ENCODE data around the gene SPATA1. TPM values are rescaled to one million over a fixed set of nuclear protein-coding genes. Genes with fewer than 3 reads are reported as not detected.
A peak's percentile ranks its signal among the peaks of the same experiment; 100 is the strongest.

SPATA1 gene
- total RNA-seq, 5 donors from 2014 or later (not counting 1 experiment from before 2014, with no cell fraction given): 0.25 to 3.5 (median 2.3) TPM

GRCh38 chr1:84479998-84480397 is 26.2 kb upstream of the SPATA1 start:
- Mint-ChIP-seq H3K27ac (peak overlapping the region; percentile 98 to 99), H3K4me3 (peak overlapping the region; percentile 95 to 98 (median 96)), H3K36me3 (peaks cover 40% of the 10 kb centered on the region), H3K4me1 (peaks cover 48 to 53% (median 49%) of the 10 kb centered on the region in 3 donors), H3K9me3 (peaks cover 4 to 15% (median 5%) of the 10 kb centered on the region in 3 donors), H3K27me3 (peaks cover 12 to 23% of the 10 kb centered on the region in 2 donors)
- peaks cover 16 to 18% of the 10 kb centered on the region in 2 experiments for H3K4me1 ChIP-seq (ENCODE audit: control insufficient read depth in 1 of 2, extremely low read depth in 1 of 2, insufficient read depth in 2 of 2, low read length in 2 of 2)
- H3K4me3 ChIP-seq (ENCODE audit: control insufficient read depth in 1 of 2, extremely low read depth in 1 of 2, low read length in 1 of 2): peak overlapping the region; percentile 74 to 79
- ChIA-PET CTCF (interaction anchor here (0.6 to 2.0 kb wide), 17 partner anchors 15 to 465 kb away, joined by 3 to 10 read pairs (median 4); partner anchors contain the start of genes GNG5 (in 1 of the 2), PRKACB (in 1 of the 2) and SPATA1 (in 1 of the 2)), POLR2A (interaction anchor here (0.6 to 1.9 kb wide), 16 partner anchors 11 to 796 kb away, joined by 3 to 13 read pairs (median 4); partner anchors contain the start of genes CTBS (in 2 of the 2), BCL10 (in 1 of the 2), GNG5 (in 1 of the 2) and PRKACB (in 1 of the 2))
- no peaks in the 10 kb centered on the region for H3K9me3 ChIP-seq
- DNase-seq (no peak), ATAC-seq (replicated peaks in 1 of 4) (no peak)
- H3K36me3 ChIP-seq (ENCODE audit: control insufficient read depth in 2 of 2, extremely low read depth in 1 of 2, insufficient read depth in 1 of 2, low read length in 1 of 2): peaks cover 0 to 22% of the 10 kb centered on the region in 2 donors
- H3K27ac ChIP-seq (ENCODE audit: low read length): peak overlapping the region; percentile 79
- 15% methylated on average over 5 of the region's 9 CpGs for WGBS (ENCODE audit: insufficient coverage)
- peaks cover 0 to 10% of the 10 kb centered on the region in 2 experiments for H3K27me3 ChIP-seq (replicated peaks in 1 of 2; ENCODE audit: control insufficient read depth in 2 of 2, extremely low read depth in 1 of 2, insufficient read depth in 2 of 2, low read length in 1 of 2)

DNA sequence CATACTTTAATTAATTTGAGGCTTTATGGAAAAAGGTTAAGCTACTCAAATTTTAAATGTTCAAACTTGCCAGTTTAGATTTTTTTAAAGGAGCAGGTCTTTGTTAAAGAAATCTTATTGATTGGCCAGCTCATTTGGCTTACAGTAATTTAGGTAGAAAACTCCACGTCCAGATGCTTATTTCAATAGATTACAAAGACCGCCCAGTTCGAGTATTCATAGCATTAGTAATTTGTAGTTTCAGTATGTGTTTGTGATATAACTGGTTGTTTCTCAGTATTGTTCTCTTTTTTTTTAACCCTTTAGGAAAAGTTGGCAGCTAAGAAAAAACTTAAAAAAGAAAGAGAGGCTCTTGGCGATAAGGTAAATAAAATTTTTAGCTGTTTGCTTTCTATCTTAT is 25.5 kb upstream of the SPATA1 start:
- Mint-ChIP-seq H3K27ac (no peak overlapping the region), H3K4me1 (peaks cover 51 to 55% (median 54%) of the 10 kb centered on the region in 3 donors), H3K36me3 (peaks cover 44% of the 10 kb centered on the region), H3K9me3 (peaks cover 4 to 15% (median 5%) of the 10 kb centered on the region in 3 donors), H3K4me3 (peak overlapping the region; percentile 95 to 98 (median 96)), H3K27me3 (peaks cover 11 to 18% of the 10 kb centered on the region in 2 donors)
- H3K9me3 ChIP-seq: no peaks in the 10 kb centered on the region
- no peak for ATAC-seq (replicated peaks in 1 of 4)
- ChIA-PET POLR2A (interaction anchor here (0.6 to 1.9 kb wide), 13 partner anchors 14 to 336 kb away, joined by 3 to 13 read pairs (median 3); partner anchors contain the start of genes CTBS (in 1 of the 2) and PRKACB (in 1 of the 2)), CTCF (interaction anchor here (0.6 to 2.0 kb wide), 15 partner anchors 14 to 464 kb away, joined by 3 to 10 read pairs (median 4); partner anchors contain the start of genes GNG5 (in 1 of the 2), PRKACB (in 1 of the 2) and SPATA1 (in 1 of the 2))
- DNase-seq: no peak
- H3K27me3 ChIP-seq (replicated peaks in 1 of 2; ENCODE audit: control insufficient read depth in 2 of 2, extremely low read depth in 1 of 2, insufficient read depth in 2 of 2, low read length in 1 of 2): peaks cover 0 to 10% of the 10 kb centered on the region in 2 experiments
- no peak overlapping the region for H3K27ac ChIP-seq (ENCODE audit: low read length)
- peaks cover 0 to 28% of the 10 kb centered on the region in 2 donors for H3K36me3 ChIP-seq (ENCODE audit: control insufficient read depth in 2 of 2, extremely low read depth in 1 of 2, insufficient read depth in 1 of 2, low read length in 1 of 2)
- peaks cover 16 to 18% of the 10 kb centered on the region in 2 experiments for H3K4me1 ChIP-seq (ENCODE audit: control insufficient read depth in 1 of 2, extremely low read depth in 1 of 2, insufficient read depth in 2 of 2, low read length in 2 of 2)
- H3K4me3 ChIP-seq (ENCODE audit: control insufficient read depth in 1 of 2, extremely low read depth in 1 of 2, low read length in 1 of 2): no peak overlapping the region
- WGBS (ENCODE audit: insufficient coverage): no CpG with 5 or more reads among the region's 4 CpGs

- Histone ChIP-seq H3K27ac (ENCODE audit: low read length) (no peak overlapping the region), H3K4me3 (ENCODE audit: control insufficient read depth in 1 of 2, extremely low read depth in 1 of 2, low read length in 1 of 2) (no peak overlapping the region), H3K36me3 (ENCODE audit: control insufficient read depth in 2 of 2, extremely low read depth in 1 of 2, insufficient read depth in 1 of 2, low read length in 1 of 2) (peaks cover 0 to 32% of the 10 kb centered on the region in 2 donors), H3K27me3 (replicated peaks in 1 of 2; ENCODE audit: control insufficient read depth in 2 of 2, extremely low read depth in 1 of 2, insufficient read depth in 2 of 2, low read length in 1 of 2) (peaks cover 0 to 9% of the 10 kb centered on the region in 2 experiments), H3K9me3 (no peaks in the 10 kb centered on the region), H3K4me1 (ENCODE audit: control insufficient read depth in 1 of 2, extremely low read depth in 1 of 2, insufficient read depth in 2 of 2, low read length in 2 of 2) (peaks cover 16 to 18% of the 10 kb centered on the region in 2 experiments)
- H3K36me3 Mint-ChIP-seq: peaks cover 49% of the 10 kb centered on the region
- ChIA-PET CTCF (interaction anchor here (0.5 to 2.0 kb wide), 8 partner anchors 25 to 464 kb away, joined by 3 to 7 read pairs (median 4); partner anchors contain the start of genes SPATA1 (in 2 of the 2), GNG5 (in 1 of the 2) and PRKACB (in 1 of the 2)), POLR2A (interaction anchor here in 1 of 2 donors (1.0 to 1.1 kb wide), 2 partner anchors 10 to 22 kb away, joined by 3 to 5 read pairs; no protein-coding TSS in a partner anchor)
- no peak overlapping the region for H3K27ac Mint-ChIP-seq
- H3K9me3 Mint-ChIP-seq: peaks cover 4 to 18% (median 5%) of the 10 kb centered on the region in 3 donors
- DNase-seq: no peak
- no CpG with 5 or more reads among the region's 2 CpGs for WGBS (ENCODE audit: insufficient coverage)
- ATAC-seq (replicated peaks in 1 of 4): no peak
- peak overlapping the region; percentile 54 to 96 (median 58) for H3K4me3 Mint-ChIP-seq
- H3K4me1 Mint-ChIP-seq: peaks cover 58 to 62% (median 59%) of the 10 kb centered on the region in 3 donors
- H3K27me3 Mint-ChIP-seq: peaks cover 8 to 13% of the 10 kb centered on the region in 2 donors
Measured at GRCh38 chr1:84481317-84481716, 24.9 kb upstream of the SPATA1 start.

GRCh38 chr1:84488107-84488506 is 18.1 kb upstream of the SPATA1 start:
- Histone ChIP-seq H3K4me1 (ENCODE audit: control insufficient read depth in 1 of 2, extremely low read depth in 1 of 2, insufficient read depth in 2 of 2, low read length in 2 of 2) (no peaks in the 10 kb centered on the region), H3K27ac (ENCODE audit: low read length) (no peak overlapping the region), H3K4me3 (ENCODE audit: control insufficient read depth in 1 of 2, extremely low read depth in 1 of 2, low read length in 1 of 2) (no peak overlapping the region), H3K36me3 (ENCODE audit: control insufficient read depth in 2 of 2, extremely low read depth in 1 of 2, insufficient read depth in 1 of 2, low read length in 1 of 2) (peaks cover 0 to 65% of the 10 kb centered on the region in 2 donors), H3K27me3 (replicated peaks in 1 of 2; ENCODE audit: control insufficient read depth in 2 of 2, extremely low read depth in 1 of 2, insufficient read depth in 2 of 2, low read length in 1 of 2) (no peaks in the 10 kb centered on the region), H3K9me3 (no peaks in the 10 kb centered on the region)
- no peak for ATAC-seq (replicated peaks in 1 of 4)
- CTCF ChIA-PET: no interaction called here
- H3K27ac Mint-ChIP-seq: no peak overlapping the region
- peaks cover 53% of the 10 kb centered on the region for H3K36me3 Mint-ChIP-seq
- WGBS (ENCODE audit: insufficient coverage): no CpG with 5 or more reads among the region's 3 CpGs
- POLR2A ChIA-PET: no interaction called here
- no peak overlapping the region for H3K4me3 Mint-ChIP-seq
- DNase-seq: no peak
- no peaks in the 10 kb centered on the region for H3K27me3 Mint-ChIP-seq
- peaks cover 47 to 54% (median 52%) of the 10 kb centered on the region in 3 donors for H3K4me1 Mint-ChIP-seq
- H3K9me3 Mint-ChIP-seq: peaks cover 0 to 3% (median 0%) of the 10 kb centered on the region in 3 donors

DNA sequence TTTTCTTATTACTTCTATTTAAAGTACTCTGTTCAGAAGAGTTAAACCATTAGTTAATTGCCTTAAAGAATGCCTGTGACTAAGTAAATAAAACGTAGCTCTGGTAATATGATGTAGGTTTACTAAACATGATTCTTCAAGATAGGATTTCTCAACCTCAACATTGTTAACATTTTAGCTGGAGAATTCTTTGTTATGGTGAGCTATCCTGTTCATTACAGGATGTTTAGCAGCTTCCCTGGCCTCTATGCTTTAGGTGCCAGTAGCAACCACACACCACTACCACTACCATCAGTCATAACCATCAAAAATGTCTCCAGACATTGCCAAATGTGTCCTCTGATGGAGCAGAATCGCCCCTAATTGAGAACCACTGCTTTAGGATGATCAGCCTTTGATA is 16.4 kb upstream of the SPATA1 start:
- DNase-seq: no peak
- Histone ChIP-seq H3K27ac (ENCODE audit: low read length) (no peak overlapping the region), H3K9me3 (no peaks in the 10 kb centered on the region), H3K27me3 (replicated peaks in 1 of 2; ENCODE audit: control insufficient read depth in 2 of 2, extremely low read depth in 1 of 2, insufficient read depth in 2 of 2, low read length in 1 of 2) (no peaks in the 10 kb centered on the region), H3K36me3 (ENCODE audit: control insufficient read depth in 2 of 2, extremely low read depth in 1 of 2, insufficient read depth in 1 of 2, low read length in 1 of 2) (peaks cover 0 to 69% of the 10 kb centered on the region in 2 donors), H3K4me3 (ENCODE audit: control insufficient read depth in 1 of 2, extremely low read depth in 1 of 2, low read length in 1 of 2) (no peak overlapping the region), H3K4me1 (ENCODE audit: control insufficient read depth in 1 of 2, extremely low read depth in 1 of 2, insufficient read depth in 2 of 2, low read length in 2 of 2) (no peaks in the 10 kb centered on the region)
- peaks cover 35 to 47% (median 39%) of the 10 kb centered on the region in 3 donors for H3K4me1 Mint-ChIP-seq
- WGBS (ENCODE audit: insufficient coverage): no CpG with 5 or more reads among the region's 2 CpGs
- peaks cover 52% of the 10 kb centered on the region for H3K36me3 Mint-ChIP-seq
- CTCF ChIA-PET: interaction anchor here in 1 of 2 donors (0.9 kb wide), 1 partner anchor 765 kb away, joined by 3 read pairs; no protein-coding TSS in a partner anchor
- POLR2A ChIA-PET: no interaction called here
- H3K4me3 Mint-ChIP-seq: no peak overlapping the region
- no peak overlapping the region for H3K27ac Mint-ChIP-seq
- H3K27me3 Mint-ChIP-seq: no peaks in the 10 kb centered on the region
- no peak for ATAC-seq (replicated peaks in 1 of 4)
- H3K9me3 Mint-ChIP-seq: peaks cover 0 to 3% (median 0%) of the 10 kb centered on the region in 3 donors

DNA sequence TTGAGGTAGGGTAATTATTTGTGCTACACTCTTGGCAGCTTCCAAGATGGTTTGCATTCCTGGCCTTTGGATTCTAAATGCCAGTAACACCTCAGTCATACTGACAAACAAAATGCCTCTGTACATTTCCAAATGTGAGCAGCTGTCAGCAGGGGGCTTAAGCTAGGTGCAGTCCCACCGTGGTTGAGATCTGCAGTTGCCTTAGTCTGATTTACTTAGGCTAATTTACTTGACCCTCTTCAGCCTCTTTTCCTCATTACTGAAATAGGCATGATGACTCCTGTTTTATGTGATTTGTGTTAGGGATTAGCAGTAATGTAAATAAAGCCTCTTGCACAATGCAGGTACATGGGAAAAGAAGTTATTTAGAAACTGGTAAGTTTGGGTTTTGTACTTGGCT is 13.5 kb upstream of the SPATA1 start:
- H3K36me3 ChIP-seq (ENCODE audit: control insufficient read depth in 2 of 2, extremely low read depth in 1 of 2, insufficient read depth in 1 of 2, low read length in 1 of 2): peaks cover 0 to 82% of the 10 kb centered on the region in 2 donors
- Mint-ChIP-seq H3K9me3 (no peaks in the 10 kb centered on the region), H3K4me3 (no peak overlapping the region), H3K4me1 (peaks cover 12 to 27% (median 25%) of the 10 kb centered on the region in 3 donors), H3K27ac (peak overlapping the region in 1 of 2 donors; percentile 31), H3K36me3 (peaks cover 50% of the 10 kb centered on the region), H3K27me3 (no peaks in the 10 kb centered on the region)
- ATAC-seq (replicated peaks in 1 of 4): no peak
- no peak for DNase-seq
- ChIA-PET CTCF (interaction anchor here in 1 of 2 donors (0.6 kb wide), 1 partner anchor 31 kb away, joined by 3 read pairs; no protein-coding TSS in a partner anchor), POLR2A (no interaction called here)
- WGBS (ENCODE audit: insufficient coverage): no CpG with 5 or more reads among the region's 1 CpG
- H3K27ac ChIP-seq (ENCODE audit: low read length): no peak overlapping the region
- no peak overlapping the region for H3K4me3 ChIP-seq (ENCODE audit: control insufficient read depth in 1 of 2, extremely low read depth in 1 of 2, low read length in 1 of 2)
- H3K4me1 ChIP-seq (ENCODE audit: control insufficient read depth in 1 of 2, extremely low read depth in 1 of 2, insufficient read depth in 2 of 2, low read length in 2 of 2): no peaks in the 10 kb centered on the region
- H3K27me3 ChIP-seq (replicated peaks in 1 of 2; ENCODE audit: control insufficient read depth in 2 of 2, extremely low read depth in 1 of 2, insufficient read depth in 2 of 2, low read length in 1 of 2): no peaks in the 10 kb centered on the region
- no peaks in the 10 kb centered on the region for H3K9me3 ChIP-seq

All from T-cell (primary cell).